T-helper 1 cell treated with Interleukin-12 subunit alpha and Interleukin-12 subunit beta and Interleukin-4 antibody, amounts not matched to agents 30 ng/mL and 1 ng/mL, for 36 hours (primary cell): ENCODE results near the gene CD34. TPM values are rescaled to one million over a fixed set of nuclear protein-coding genes. Genes with fewer than 3 reads are reported as not detected.

Source experiments
- intact Hi-C: fragments of 100-400 bp; cut with micrococcal nuclease; formaldehyde crosslinking; loops from one replicate; pipeline ENCODE4 v1.15.1; 2024
- total RNA-seq: library from RNA; stranded (reverse); gene quantifications from 2 replicates; pipeline ENCODE4 v1.2.3, GENCODE V29; 2022

Gene CD34
- total RNA-seq, 1 donor from 2014 or later: not detected

GRCh38 chr1:207901041-207901653 lies 9.8 kb downstream of the CD34 start:
- intact Hi-C loops: no loop called here

GRCh38 chr1:207898836-207899235 lies 12.1 kb downstream of the CD34 start:
- intact Hi-C loops: no loop called here

- intact Hi-C loops: no loop called here
Measured at GRCh38 chr1:207898260-207898659, 12.7 kb downstream of the CD34 start.

GRCh38 chr1:207897188-207897587 lies 13.7 kb downstream of the CD34 start:
- intact Hi-C loops: loop anchor here (1.0 kb wide), 1 partner anchor 22 kb away; no protein-coding TSS in a partner anchor

- intact Hi-C loops: no loop called here
Measured at GRCh38 chr1:207896547-207896946, 14.4 kb downstream of the CD34 start.

GRCh38 chr1:207894704-207895103 lies 16.2 kb downstream of the CD34 start:
- intact Hi-C loops: no loop called here

- intact Hi-C loops: no loop called here
Measured at GRCh38 chr1:207893737-207894582, 17.0 kb downstream of the CD34 start.

GRCh38 chr1:207892764-207893163 lies 18.2 kb downstream of the CD34 start:
- intact Hi-C loops: no loop called here

GRCh38 chr1:207891148-207891547 lies 19.8 kb downstream of the CD34 start:
- intact Hi-C loops: no loop called here

GRCh38 chr1:207890136-207890738 lies 20.7 kb downstream of the CD34 start:
- intact Hi-C loops: no loop called here

GRCh38 chr1:207888652-207889051 lies 22.3 kb downstream of the CD34 start:
- intact Hi-C loops: loop anchor here (10.0 kb wide), 1 partner anchor 244 kb away; the partner anchor contains the start of gene CR1L

- intact Hi-C loops: loop anchor here (10.0 kb wide), 1 partner anchor 243 kb away; the partner anchor contains the start of gene CR1L
Measured at GRCh38 chr1:207887542-207888201, 23.3 kb downstream of the CD34 start.

- intact Hi-C loops: loop anchor here (10.0 kb wide), 1 partner anchor 241 kb away; the partner anchor contains the start of gene CR1L
Measured at GRCh38 chr1:207886227-207886626, 24.7 kb downstream of the CD34 start.

GRCh38 chr1:207885129-207886032 lies 25.5 kb downstream of the CD34 start:
- intact Hi-C loops: loop anchor here (1.0 to 10.0 kb wide), 4 partner anchors 78 to 241 kb away; partner anchors contain the start of gene CR1L

- intact Hi-C loops: loop anchor here (1.0 to 10.0 kb wide), 4 partner anchors 79 to 240 kb away; partner anchors contain the start of gene CR1L
Measured at GRCh38 chr1:207884266-207885029, 26.5 kb downstream of the CD34 start.

- intact Hi-C loops: loop anchor here (1.0 to 10.0 kb wide), 9 partner anchors 10 to 833 kb away; partner anchors contain the start of genes CR1L, PLXNA2 and YOD1
Measured at GRCh38 chr1:207883660-207884250, 27.2 kb downstream of the CD34 start.

GRCh38 chr1:207883104-207883651 lies 27.7 kb downstream of the CD34 start:
- intact Hi-C loops: loop anchor here (1.0 to 10.0 kb wide), 8 partner anchors 10 to 832 kb away; partner anchors contain the start of genes CR1L, PLXNA2 and YOD1

GRCh38 chr1:207882692-207883091 lies 28.2 kb downstream of the CD34 start:
- intact Hi-C loops: loop anchor here (1.0 to 10.0 kb wide), 8 partner anchors 9 to 832 kb away; partner anchors contain the start of genes CR1L, PLXNA2 and YOD1
